Fibroblast of lung (primary cell): ENCODE results near the gene ZDHHC11. TPM values are rescaled to one million over a fixed set of nuclear protein-coding genes. Genes with fewer than 3 reads are reported as not detected.
"Not testable (repeated sequence)": the region's sequence is repeated elsewhere in the genome, so short reads cannot be mapped to it uniquely, and the experiment has no call there.

ENCODE experiments used
- DNase-seq, 2 donors: peaks; one replicate each; pipeline versions ENCODE4 v3.0.0 to v3.0.0-alpha.2; 2010; ENCODE audit warnings: low read depth in 2 of 2
- H2AFZ ChIP-seq: 2 replicates; pipeline ENCODE4 v1.5.1; 2012; ENCODE audit warnings: low read length, control low read depth, inconsistent platforms
- H3K27ac ChIP-seq: 2 replicates; pipeline ENCODE4 v1.5.1; 2011; ENCODE audit warnings: low read length, control low read depth; ENCODE audit not compliant: insufficient read depth
- H3K27me3 ChIP-seq: 2 replicates; pipeline ENCODE4 v1.5.1; 2011; ENCODE audit warnings: mild to moderate bottlenecking, low read length; ENCODE audit not compliant: control insufficient read depth, insufficient read depth
- H3K36me3 ChIP-seq: 2 replicates; pipeline ENCODE4 v1.5.1; 2011; ENCODE audit warnings: low read length; ENCODE audit not compliant: control insufficient read depth, insufficient read depth
- H3K4me1 ChIP-seq: 2 replicates; pipeline ENCODE4 v1.5.1; 2011; ENCODE audit warnings: low read length; ENCODE audit not compliant: control insufficient read depth, insufficient read depth; ENCODE audit errors: extremely low read depth
- H3K4me2 ChIP-seq: 2 replicates; pipeline ENCODE4 v1.5.1; 2011; ENCODE audit warnings: low read length, control low read depth; ENCODE audit not compliant: insufficient read depth; ENCODE audit errors: extremely low read depth
- H3K4me3 ChIP-seq, 4 experiments: fragments of 200-600 bp in 1 of 4; sonication (generic) in 1 of 4; replicated peaks in 1 of 4; 2 replicates each; pipeline ENCODE4 v1.5.1; 2011 to 2016; ENCODE audit warnings: low read length in 4 of 4, low read depth in 3 of 4, mild to moderate bottlenecking in 3 of 4, control low read depth in 2 of 4, inconsistent platforms in 1 of 4, mixed read lengths in 1 of 4; ENCODE audit not compliant: insufficient read depth in 1 of 4; ENCODE audit errors: control extremely low read depth in 1 of 4
- H3K79me2 ChIP-seq: 2 replicates; pipeline ENCODE4 v1.5.1; 2012; ENCODE audit warnings: mild to moderate bottlenecking, low read length, inconsistent platforms; ENCODE audit not compliant: control insufficient read depth, insufficient read depth
- H3K9ac ChIP-seq: 2 replicates; pipeline ENCODE4 v1.5.1; 2011; ENCODE audit warnings: mild to moderate bottlenecking, low read length, control low read depth; ENCODE audit not compliant: insufficient read depth
- H3K9me3 ChIP-seq: 2 replicates; pipeline ENCODE4 v1.5.1; 2012; ENCODE audit warnings: low read depth, low read length; ENCODE audit not compliant: control insufficient read depth, insufficient read depth
- H4K20me1 ChIP-seq: 2 replicates; pipeline ENCODE4 v1.5.1; 2011; ENCODE audit warnings: low read length; ENCODE audit not compliant: control insufficient read depth, insufficient read depth; ENCODE audit errors: extremely low read depth
- EZH2 ChIP-seq: IDR thresholded peaks from 2 replicates; pipeline ENCODE4 v1.5.1; 2012; ENCODE audit warnings: low read length, control low read depth, mild to moderate bottlenecking; ENCODE audit errors: missing control alignments
- polyA plus RNA-seq, 2 donors: library from polyadenylated mRNA; depleted of rRNA in 1 of 2; stranded (reverse) in 1 of 2; unstranded in 1 of 2; fragments of >200 nt; gene quantifications; 2 replicates each; pipeline ENCODE4 v1.2.1, GENCODE V29; 2011 to 2012; ENCODE audit warnings: missing spikeins in 1 of 2
- total RNA-seq: library from RNA; depleted of rRNA; stranded (reverse); fragments of >200 nt; gene quantifications from 2 replicates; pipeline ENCODE4 v1.2.1, GENCODE V29; 2014
- TF ChIP-seq, protein P1 (sequence below), 2 donors: IDR thresholded peaks in 1 of 2; conservative IDR thresholded peaks in 1 of 2; 1 replicate in 1 of 2; 2 replicates in 1 of 2; pipeline ENCODE4 v1.5.1; 2011 to 2012; ENCODE audit warnings: low read length in 2 of 2, control low read depth in 1 of 2, inconsistent platforms in 1 of 2, low read depth in 1 of 2, mild to moderate bottlenecking in 1 of 2

The ZDHHC11 gene
- total and polyA plus RNA-seq, 2 donors (not counting 1 experiment from before 2014, with no cell fraction given): 0.23 to 2.5 TPM

DNA sequence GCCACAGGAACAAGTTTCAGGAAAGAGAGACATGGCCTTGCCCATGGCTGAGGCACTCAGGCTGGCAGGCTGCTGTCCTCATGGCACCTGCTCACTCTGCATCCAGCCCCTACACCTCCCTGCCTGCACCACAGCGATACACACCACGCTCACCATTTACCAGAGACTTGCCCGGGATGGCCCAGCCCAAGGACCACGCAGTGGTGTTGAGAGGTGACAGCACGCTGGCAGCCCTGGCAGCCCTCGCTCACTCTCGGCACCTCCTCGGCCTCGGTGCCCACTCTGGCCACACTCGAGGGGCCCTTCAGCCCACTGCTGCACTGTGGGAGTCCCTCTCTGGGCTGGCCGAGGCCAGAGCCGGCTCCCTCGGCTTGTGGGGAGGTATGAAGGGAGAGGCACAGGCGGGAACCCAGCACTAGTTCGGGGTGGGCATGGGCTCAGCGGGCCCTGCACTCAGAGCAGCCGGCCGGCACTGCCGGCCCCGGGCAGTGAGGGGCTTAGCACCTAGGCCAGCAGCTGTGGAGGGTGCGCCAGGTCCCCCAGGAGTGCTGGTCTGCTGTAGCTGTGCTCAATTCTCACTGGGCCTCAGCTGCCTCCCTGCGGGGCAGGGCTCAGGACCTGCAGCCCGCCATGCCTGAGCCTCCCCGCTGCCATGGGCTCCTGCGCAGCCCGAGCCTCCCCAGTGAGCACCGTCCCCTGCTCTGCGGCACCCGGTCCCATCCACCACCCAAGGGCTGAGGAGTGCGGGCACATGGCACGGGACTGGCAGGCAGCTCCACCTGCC lies 86.6 kb downstream of the ZDHHC11 start:
- no peak overlapping the region for H3K9ac ChIP-seq
- no peak overlapping the region for H3K27ac ChIP-seq
- H3K4me3 ChIP-seq: no peak overlapping the region
- no peak for DNase-seq
- H2AFZ ChIP-seq: no peak overlapping the region
- no peak overlapping the region for H3K4me2 ChIP-seq
- no peaks in the 10 kb centered on the region for H3K79me2 ChIP-seq
- H3K4me1 ChIP-seq: no peaks in the 10 kb centered on the region
- no peaks in the 10 kb centered on the region for H3K9me3 ChIP-seq
- H4K20me1 ChIP-seq: no peaks in the 10 kb centered on the region
- no peaks in the 10 kb centered on the region for H3K36me3 ChIP-seq
- TF ChIP-seq, protein P1, sequence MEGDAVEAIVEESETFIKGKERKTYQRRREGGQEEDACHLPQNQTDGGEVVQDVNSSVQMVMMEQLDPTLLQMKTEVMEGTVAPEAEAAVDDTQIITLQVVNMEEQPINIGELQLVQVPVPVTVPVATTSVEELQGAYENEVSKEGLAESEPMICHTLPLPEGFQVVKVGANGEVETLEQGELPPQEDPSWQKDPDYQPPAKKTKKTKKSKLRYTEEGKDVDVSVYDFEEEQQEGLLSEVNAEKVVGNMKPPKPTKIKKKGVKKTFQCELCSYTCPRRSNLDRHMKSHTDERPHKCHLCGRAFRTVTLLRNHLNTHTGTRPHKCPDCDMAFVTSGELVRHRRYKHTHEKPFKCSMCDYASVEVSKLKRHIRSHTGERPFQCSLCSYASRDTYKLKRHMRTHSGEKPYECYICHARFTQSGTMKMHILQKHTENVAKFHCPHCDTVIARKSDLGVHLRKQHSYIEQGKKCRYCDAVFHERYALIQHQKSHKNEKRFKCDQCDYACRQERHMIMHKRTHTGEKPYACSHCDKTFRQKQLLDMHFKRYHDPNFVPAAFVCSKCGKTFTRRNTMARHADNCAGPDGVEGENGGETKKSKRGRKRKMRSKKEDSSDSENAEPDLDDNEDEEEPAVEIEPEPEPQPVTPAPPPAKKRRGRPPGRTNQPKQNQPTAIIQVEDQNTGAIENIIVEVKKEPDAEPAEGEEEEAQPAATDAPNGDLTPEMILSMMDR (conservative IDR thresholded peaks at IDR 0.05 in 1 of 2, IDR thresholded peaks at IDR 0.05 in 1 of 2; ENCODE audit: low read depth in 1 of 2, low read length in 2 of 2): no peak
- TF ChIP-seq EZH2: no peak
- H3K27me3 ChIP-seq: no peaks in the 10 kb centered on the region

DNA sequence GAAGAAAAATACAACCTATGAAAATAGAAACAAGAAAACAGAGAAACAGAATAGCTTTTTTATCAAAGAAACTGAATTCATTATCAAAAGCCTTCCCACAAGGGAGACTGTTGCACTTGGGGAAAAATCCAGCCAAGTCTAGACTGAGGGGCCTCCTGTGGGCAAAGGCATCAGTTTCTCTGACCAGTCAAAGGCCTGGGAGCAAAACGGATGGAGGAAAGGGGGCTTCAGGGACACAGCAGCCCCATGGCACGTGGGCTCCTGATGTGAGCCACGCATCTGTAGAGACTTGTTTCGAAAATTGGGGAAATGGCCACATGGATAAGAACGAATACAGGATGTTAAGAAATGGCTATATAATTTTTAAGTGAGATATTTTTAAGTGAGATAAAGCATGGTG lies 87.4 kb downstream of the ZDHHC11 start:
- Histone ChIP-seq H3K4me2 (no peak overlapping the region), H2AFZ (no peak overlapping the region), H3K27me3 (peaks cover 4% of the 10 kb centered on the region), H3K36me3 (no peaks in the 10 kb centered on the region), H4K20me1 (no peaks in the 10 kb centered on the region), H3K79me2 (no peaks in the 10 kb centered on the region), H3K4me3 (no peak overlapping the region), H3K4me1 (no peaks in the 10 kb centered on the region), H3K9me3 (no peaks in the 10 kb centered on the region), H3K9ac (no peak overlapping the region), H3K27ac (no peak overlapping the region)
- no peak for DNase-seq
- TF ChIP-seq, protein P1 (conservative IDR thresholded peaks at IDR 0.05 in 1 of 2, IDR thresholded peaks at IDR 0.05 in 1 of 2; ENCODE audit: low read depth in 1 of 2, low read length in 2 of 2): no peak
- no peak for TF ChIP-seq EZH2

DNA sequence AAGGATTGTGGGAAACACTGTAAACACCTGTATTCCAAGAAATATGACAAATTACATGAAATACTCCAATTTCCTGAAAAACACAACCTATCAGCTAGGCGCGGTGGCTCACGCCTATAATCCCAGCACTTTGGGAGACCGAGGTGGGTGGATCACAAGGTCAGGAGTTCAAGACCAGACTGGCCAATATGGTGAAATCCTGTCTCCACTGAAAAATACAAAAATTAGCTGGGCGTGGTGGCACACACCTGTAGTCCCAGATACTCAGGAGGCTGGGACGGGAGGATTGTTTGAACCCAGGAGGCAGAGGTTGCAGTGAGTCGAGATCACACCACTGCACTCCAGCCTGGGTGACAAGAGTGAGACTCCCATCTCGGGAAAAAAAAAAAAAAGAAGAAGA lies 87.8 kb downstream of the ZDHHC11 start:
- H2AFZ ChIP-seq, H3K27me3 ChIP-seq, H3K9ac ChIP-seq, H4K20me1 ChIP-seq, H3K36me3 ChIP-seq, H3K9me3 ChIP-seq, H3K4me3 ChIP-seq, DNase-seq, H3K27ac ChIP-seq, H3K79me2 ChIP-seq, H3K4me1 ChIP-seq, H3K4me2 ChIP-seq: not testable (repeated sequence)
